HG02642 (cell line): ENCODE data around the gene DUOX2.
"Not testable (repeated sequence)": the region's sequence is repeated elsewhere in the genome, so short reads cannot be mapped to it uniquely, and the experiment has no call there.

ENCODE experiments used
- ATAC-seq: cut with Tn5 transposase; IDR thresholded peaks from one replicate; pipeline ENCODE4 v1.9.1; 2021; ENCODE audit warnings: mild to moderate bottlenecking; ENCODE audit not compliant: unreplicated experiment, poor library complexity

DUOX2 gene

DNA sequence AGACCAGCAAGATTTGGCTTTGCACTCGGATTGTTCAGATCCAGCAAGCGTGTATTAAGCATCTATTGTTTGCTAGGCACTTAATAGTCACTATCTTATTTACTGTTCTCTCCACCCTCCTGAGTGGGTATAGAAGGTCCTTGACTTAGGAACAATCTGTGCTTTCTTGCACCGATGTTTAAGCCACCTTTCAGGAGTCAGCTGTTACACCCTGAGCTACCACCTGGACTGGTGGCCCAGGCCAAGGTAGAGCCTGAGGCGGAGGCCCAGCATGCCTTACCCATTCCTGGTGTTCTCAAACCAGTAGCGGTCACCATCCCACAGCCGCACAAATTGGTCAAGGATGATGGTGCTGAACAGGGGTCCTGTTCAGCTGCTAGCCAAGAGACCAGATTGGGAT lies 25.8 kb upstream of the DUOX2 start:
- ATAC-seq = no peak

DNA sequence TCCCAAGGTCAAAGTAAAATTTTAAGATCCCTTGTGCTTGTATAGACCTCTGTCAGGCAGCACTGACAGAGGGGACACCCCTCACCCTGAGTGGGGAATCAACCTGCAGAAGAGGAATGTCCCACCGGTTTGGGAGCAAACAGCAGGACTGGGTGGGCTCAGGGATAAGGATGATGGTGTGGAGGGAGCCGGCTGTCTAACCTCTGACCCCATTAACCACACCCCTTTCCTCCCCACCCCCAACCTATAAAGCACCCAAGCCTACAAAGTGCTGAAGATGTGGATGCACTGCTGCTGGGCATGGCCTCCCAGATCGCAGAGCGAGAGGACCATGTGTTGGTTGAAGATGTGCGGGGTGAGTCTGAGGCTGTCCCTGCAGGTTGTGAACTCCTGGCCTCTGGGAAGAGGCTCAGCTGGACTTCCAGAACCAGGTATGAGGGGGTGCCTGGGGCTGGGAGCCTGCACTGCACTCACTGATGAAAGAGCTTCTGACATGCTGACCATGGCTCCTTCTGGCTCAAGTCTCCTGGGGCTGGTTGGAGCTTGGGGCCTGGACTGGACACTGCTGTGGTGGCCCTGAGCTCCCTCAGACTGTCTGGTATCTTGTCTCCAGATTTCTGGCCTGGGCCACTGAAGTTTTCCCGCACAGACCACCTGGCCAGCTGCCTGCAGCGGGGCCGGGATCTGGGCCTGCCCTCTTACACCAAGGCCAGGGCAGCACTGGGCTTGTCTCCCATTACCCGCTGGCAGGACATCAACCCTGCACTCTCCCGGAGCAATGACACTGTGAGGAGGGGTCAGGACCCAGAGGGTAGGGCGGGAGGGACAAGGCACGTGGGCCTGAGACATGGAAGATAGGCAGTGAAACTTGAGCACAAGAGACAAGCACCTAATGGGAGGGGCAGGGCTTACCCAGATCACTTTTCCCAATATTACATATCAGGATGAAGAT lies 25.1 kb upstream of the DUOX2 start:
- ATAC-seq = no peak

DNA sequence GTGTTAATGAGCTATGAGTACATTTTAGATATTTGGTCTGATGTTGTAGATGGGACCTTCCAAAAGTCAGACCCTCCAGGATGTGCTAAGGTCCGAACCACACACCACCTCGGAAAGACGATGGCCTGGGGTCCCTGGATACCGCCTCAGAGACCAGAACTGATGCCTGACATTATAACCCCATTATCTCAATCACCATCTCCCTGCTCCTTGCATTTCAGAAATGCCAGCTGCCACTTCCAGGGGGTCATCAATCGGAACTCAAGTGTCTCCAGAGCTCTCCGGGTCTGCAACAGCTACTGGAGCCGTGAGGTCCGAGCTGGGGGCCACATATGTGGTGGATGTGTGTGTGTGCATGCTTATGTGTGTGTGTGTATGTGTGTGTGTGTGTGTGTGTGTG lies 23.7 kb upstream of the DUOX2 start:
- ATAC-seq = no peak

DNA sequence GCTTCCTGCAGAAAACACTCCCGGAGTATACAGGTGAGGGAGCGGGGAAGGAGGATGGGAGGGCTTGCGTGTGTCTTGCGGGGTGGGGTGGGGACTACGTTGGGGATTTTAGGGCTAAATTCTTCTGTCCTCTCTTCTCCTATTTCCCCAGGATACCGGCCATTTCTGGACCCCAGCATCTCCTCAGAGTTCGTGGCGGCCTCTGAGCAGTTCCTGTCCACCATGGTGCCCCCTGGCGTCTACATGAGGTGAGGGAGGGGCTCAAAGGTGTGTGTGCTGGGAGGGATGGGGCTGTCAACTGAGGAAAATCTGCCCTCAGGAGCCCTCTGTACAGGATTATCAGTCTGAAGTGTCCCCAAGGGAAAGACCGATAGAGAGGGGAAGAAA lies 22.4 kb upstream of the DUOX2 start:
- ATAC-seq = no peak

DNA sequence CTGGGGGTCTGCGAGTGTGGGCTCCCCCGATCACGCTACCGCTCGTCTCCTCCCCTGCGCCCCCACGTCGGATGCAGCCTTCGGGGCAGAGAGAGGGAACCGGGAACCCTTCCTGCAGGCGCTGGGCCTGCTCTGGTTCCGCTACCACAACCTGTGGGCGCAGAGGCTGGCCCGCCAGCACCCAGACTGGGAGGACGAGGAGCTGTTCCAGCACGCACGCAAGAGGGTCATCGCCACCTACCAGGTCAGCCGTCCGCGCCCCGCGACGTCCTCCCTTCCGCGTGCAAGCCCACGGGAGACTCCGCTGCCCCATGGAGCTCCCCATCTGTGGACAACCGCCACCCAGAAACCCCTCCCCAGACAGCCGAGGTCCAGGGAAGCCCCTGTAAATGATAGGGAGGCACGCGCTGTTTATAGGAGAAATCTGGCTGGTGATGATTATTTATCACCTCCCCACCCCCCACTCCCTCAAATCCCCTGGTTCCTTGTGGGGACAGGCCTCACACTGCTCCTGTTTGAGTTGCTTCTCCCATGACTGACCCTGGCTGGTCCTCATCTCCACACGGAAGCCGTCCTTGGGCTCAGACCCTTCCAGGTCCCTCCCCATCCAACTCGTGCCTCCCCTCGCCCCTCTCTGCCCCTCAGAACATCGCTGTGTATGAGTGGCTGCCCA lies 21.9 kb upstream of the DUOX2 start:
- not testable (repeated sequence) for ATAC-seq

DNA sequence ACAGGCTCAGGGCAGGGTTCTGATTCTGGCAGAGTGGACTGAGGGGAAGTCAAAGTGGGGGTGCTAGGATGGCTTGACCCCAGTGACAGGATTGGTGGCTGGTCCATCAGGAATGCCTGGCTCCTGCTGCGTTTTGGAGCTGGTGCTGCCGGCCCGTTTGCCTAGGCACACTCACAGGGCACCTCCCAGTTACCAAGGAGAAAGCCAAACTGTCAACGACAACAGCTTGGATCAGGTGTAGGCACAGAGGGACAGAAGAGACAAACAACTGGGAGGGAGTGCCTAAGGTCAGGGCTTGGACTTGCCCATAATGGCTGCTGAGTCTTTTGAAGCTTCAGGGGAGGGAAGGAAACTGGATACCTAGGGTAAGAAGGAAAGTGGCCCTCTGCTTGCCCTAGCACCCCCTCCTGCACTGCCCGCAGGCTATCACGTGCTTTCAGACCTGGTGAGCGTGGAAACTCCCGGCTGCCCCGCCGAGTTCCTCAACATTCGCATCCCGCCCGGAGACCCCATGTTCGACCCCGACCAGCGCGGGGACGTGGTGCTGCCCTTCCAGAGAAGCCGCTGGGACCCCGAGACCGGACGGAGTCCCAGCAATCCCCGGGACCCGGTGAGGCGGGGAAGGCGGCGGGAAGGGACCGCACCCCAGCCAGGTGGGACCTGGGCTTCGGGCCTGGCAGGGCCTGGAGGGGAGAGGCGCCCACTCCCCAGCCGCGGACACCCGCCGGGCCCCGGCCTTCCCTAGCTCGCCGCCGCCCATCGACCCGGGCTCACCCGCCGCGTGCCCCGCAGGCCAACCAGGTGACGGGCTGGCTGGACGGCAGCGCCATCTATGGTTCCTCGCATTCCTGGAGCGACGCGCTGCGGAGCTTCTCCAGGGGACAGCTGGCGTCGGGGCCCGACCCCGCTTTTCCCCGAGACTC lies 21.0 kb upstream of the DUOX2 start:
- no peak for ATAC-seq

DNA sequence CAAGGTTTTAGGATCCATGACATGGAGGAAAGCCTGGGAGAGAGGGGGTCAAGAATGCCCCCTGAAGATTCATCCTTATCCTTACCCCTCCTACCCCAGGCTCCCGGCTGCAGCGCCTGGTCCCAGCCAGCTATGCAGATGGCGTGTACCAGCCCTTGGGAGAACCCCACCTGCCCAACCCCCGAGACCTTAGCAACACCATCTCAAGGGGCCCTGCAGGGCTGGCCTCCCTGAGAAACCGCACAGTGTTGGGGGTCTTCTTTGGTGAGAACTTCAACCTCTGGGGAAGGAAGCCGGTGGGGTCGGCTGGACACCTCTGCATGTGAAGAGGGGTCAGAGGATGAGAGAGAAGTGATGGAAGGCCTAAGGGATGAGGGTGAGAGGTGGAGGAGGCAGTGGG lies 20.1 kb upstream of the DUOX2 start:
- ATAC-seq = no peak

DNA sequence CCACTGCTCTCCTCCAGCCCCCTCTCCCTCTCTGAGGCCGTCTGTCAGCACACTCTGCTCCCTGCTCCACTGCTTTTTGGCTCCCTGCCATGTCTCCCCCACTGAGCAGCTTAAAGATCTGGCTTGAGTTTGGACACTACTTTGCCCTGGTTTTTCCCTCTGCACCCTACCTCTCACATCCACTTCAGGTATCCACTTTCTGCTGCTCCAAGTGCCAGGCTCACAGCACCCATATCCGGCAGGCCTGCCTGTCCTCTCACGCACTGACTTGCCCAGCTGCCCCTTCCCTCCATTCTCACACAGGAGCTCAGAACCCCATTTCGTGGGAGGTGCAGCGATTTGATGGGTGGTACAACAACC lies 19.6 kb upstream of the DUOX2 start:
- ATAC-seq = no peak

DNA sequence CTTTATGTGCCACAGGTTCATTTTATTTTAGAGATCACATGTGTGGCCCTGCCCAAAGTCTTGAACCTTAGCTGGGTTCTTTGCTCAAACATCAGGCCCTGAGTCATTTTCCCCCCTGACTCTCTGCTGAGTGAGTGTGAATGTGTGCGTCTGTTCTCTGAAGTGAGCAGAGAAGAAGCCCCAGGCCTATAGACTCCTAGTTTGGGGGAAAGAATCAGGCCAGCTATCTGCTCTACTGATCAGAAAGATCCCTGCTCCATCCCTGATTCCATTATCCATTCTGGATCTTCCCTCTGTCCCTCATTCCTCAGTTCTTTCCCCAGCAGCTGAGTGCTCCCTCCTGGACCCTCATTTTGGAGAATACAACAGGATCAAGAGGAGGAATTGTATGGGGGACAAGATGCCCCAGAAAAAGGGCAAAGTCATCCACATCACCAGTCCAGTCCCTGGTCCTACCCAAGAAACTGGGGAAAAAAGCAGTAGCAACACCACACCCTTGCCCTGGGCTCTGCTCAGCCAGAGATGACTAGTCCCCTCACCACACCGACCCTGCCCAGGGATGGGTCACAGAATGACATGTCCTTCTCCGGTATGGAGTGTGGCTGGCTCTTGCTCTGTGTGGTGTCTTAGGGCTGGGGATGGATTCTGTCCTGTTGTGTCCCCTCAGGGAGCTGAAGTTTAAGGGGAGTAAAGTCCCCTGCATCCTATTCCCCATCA lies 19.0 kb upstream of the DUOX2 start:
- no peak for ATAC-seq

DNA sequence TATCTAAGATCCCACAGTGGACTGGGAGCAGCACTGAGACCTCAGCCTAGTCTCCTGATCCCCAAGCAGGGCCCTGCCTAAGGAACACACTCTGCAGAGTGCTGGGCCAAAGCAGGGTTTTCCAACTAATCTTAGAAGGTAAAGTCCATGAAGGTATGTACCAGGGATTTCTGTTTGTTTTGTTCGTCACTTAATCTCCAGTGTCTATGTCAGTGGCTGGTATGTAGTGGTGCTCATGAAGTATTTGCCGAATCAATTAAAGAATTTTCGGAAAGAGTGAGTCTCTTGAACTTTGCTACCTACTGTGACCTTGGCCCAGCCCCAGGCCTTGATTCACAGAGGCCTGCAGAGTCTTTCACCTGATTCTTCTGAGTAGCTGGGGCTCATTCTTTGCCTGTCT lies 17.5 kb upstream of the DUOX2 start:
- ATAC-seq = no peak

DNA sequence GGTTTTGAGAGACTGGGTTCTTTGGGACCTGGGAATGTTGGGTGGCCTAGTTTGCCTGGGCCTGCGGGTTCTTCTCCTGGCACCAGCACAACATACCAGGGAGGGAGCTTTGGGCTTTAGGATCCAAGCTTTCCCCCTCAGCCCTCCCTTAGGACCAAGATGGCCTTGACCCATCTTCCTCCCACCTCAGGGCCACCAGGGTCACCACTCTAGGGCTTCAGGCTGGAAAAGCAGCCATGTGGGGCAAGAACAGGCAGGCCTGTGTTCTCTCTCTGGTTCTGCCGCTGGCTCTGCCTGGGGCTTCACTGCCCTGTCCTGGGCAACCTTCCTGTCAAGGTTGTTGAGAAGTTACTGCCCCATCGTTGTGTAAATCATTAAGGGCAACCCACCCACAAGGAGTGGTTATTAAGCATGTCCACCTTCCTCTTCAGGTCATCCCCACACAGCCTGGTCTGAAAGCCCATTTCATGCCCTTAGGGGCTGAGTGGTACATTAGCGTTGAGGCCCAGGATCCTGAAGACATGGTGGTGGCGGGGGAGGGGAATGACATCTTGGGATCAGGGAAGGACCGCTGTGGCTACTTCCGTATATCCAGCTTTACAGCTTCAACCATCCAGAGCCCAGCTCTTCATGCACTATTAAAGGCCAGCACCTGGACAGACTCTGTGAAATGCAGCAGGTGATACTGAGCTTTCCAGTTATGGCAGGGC lies 16.5 kb upstream of the DUOX2 start:
- no peak for ATAC-seq

DNA sequence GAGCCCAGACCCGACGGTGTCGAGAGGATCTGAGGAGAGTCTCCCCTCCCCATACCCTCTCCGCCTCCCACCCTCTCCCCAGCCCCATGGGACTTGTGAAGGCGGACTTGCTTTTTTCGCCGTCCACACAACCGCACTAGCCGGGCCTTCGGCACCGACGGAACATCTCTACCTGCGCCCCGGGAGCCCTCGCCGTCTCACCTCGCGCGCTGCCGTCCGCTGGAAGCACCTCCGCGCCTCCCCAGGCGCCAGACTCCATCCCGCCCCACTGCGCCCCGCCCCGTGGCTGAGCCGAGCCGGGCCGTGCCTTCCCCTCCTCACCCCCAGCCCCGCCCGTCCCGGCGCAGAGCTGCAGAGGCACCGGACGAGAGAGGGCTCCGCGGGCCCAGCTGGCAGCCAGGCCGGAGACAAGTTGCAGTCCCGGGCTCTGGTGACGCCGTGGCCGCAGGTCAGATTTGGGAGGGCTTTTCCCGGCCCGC lies 15.7 kb upstream of the DUOX2 start, which contains the start of the genes DUOX1 and DUOXA1:
TSS of gene DUOX1 (plus strand) at position 344 of the 479 bp plus-strand sequence. CDS start 1,973 bp downstream, outside the sequence.
TSS of gene DUOXA1 (minus strand) at position 229 of the 479 bp plus-strand sequence. CDS start 6,865 bp downstream, outside the sequence.
- ATAC-seq = no peak

DNA sequence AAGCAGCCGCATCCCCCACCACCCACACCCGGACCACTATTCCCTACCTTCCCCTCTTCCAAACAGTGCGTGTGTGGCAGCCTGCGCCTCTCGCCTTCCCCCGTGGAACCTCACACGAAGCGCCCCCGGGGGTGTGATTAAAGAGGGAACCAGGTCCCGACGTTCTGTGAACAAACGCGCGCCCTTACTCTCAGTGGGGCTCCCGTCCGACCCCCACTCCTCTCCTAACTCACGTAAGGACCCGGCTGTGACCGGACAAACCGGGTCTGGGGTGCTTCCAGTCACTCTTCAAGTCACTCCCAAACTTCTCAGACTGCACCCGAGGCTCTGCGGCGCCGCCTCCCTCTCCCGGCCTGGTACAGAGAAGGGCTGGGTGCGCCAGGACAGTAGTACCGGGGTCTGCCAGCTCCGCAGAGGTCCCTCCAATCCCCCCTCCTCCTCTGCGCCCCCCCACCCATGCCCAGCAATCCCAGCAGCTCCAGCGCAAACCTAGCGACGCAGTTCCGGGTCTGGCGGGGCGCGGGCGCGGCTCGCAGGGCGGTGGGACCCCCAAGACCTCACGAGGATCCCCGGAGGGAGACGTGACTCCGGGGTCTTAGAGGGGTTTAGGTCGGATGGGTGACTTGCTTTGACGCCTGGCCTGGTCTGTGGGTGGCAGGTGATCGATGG lies 15.1 kb upstream of the DUOX2 start:
- no peak for ATAC-seq

DNA sequence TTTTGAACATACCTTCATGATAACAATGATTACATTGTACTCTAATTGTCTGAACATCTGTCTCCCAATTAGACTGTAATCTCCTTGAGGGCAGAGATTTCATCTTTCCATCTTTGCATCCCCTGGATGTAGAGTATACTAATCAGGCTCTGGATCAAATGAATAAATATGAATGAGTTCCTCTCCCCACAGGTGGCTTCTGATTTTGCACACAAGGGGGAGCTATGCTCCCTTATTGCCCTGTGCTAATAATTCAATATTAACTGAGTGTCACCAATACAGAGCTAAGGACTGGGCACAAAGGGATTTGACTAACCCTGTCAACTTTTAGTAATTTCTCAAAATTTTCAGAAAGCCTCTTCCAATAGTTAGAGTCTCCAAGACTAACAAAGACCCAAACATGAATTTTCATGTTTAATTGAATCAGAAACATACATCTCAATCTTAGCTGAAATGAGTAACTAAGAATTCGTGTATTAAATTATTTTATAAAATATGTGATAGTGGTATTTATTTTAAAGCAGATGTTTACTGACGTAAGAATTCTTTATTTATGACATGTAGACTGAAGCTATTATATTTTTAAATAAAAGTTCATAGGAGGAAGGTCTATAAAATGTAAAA lies 12.7 kb upstream of the DUOX2 start:
- ATAC-seq = no peak

DNA sequence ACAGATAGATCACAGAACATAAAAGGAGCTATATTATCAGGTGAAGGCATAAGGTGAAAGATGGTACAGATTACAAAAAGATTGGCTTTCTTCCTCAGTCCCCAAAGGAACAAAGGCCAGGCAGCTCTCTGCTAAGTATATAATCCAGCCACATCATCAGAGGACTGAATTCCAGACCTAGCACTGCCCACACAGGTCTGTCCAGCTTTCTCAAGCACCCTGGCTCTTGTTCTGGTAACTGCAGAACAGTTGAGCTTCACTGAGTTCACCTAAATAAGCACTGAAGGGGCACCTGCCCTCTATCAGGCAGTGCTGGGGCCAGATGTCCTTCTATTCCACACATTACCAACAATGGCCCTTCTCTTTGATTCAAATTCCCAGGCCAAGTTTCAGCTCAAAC lies 9.4 kb upstream of the DUOX2 start:
- ATAC-seq = no peak

DNA sequence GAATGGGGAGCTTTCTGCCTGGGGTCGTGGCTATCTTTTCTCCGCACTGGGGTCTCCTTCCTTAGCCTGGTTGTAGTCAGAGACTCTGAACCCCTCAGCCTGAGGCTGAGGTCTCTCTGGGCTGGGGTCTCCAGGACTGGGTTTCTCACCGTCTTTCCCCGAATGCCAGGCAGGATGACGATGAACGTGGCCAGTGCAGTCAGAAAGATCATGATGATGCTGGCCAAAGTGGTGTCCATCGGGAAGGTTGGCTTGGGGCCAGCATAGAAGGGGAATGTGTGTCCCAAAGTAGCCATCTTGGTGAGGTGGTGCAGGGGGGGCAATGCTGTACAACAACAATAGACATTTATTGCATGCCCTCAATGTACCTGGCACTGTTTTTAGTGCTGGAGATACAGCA lies 8.7 kb upstream of the DUOX2 start:
- ATAC-seq = no peak

DNA sequence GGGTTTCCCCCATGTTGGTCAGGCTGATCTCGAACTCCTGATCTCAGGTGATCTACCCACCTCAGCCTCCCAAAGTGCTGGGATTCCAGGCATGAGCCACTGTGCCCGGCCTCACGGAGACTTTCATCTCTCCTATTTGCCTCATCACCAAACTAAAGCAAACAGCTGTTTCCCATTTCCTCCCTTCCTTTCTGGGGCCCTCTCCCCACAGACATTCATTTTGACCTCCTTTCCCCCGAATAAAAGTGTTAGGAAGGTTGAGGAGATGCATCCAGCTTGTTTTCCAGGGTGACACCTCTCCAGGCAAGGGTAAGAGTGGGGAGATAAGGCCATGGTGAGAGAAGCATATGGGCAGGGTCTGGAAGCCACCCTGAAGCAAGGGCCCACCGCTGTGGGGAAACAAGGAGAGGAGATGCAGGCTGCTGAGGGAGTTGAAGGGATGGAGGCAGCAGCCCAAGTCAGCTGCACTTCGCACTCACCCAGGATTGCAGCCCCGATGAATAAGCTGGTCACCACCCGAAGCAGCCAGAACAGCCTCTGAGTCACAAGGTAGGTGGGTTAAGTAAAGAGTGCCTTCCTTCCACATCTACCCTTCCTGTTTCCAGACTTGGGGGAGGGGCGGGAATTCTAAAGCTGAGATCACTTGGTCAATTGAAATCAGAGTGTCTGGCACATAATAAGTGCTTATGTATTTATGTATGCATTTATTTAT lies 7.9 kb upstream of the DUOX2 start:
- ATAC-seq = no peak

DNA sequence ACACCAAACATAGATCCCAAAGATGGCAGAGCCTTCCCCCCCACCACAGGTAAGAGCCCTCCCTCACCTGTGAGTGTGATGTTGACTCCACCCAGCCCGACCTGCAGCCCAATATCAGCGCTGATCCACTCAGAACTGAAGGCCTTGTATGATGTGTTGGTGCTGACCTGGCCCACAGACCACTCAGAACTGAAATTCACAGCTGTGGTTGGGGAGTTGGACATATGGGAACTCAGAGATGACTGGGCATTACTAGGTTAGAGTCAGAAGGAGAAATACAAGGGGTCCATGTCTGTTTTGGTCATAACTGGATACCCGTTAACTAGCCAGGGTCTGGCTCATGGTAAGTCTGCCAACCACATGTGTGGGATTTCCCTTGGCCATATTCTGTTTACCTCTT lies 7.0 kb upstream of the DUOX2 start:
- ATAC-seq = no peak
